Mucosa of descending colon (tissue), 3 donors: ENCODE results near the gene SLC27A2. TPM values are rescaled to one million over a fixed set of nuclear protein-coding genes. Genes with fewer than 3 reads are reported as not detected.

ENCODE experiments used
- ATAC-seq: fragments of 200-7000 bp; cut with Tn5 transposase; one replicate; pipeline ENCODE4 v1.9.1; 2020; ENCODE audit warnings: mild to moderate bottlenecking, moderate library complexity
- DNase-seq, 3 donors: peaks; one replicate each; pipeline ENCODE4 v3.0.0-alpha.2; 2020
- H3K36me3 ChIP-seq: fragments of 200-600 bp; one replicate; pipeline ENCODE4 v1.8.0; 2021; ENCODE audit warnings: low read depth, mild to moderate bottlenecking
- H3K4me1 ChIP-seq: fragments of 200-600 bp; one replicate; pipeline ENCODE4 v1.8.0; 2021; ENCODE audit warnings: low read depth, mild to moderate bottlenecking
- H3K4me3 ChIP-seq: fragments of 200-600 bp; one replicate; pipeline ENCODE4 v1.8.0; 2021; ENCODE audit warnings: mild to moderate bottlenecking
- H3K9me3 ChIP-seq: fragments of 200-600 bp; one replicate; pipeline ENCODE4 v1.8.0; 2021; ENCODE audit warnings: mild to moderate bottlenecking
- CTCF ChIP-seq: fragments of 200-600 bp; IDR thresholded peaks from one replicate; pipeline ENCODE4 v1.8.0; 2022; ENCODE audit warnings: antibody characterized with exemption, mild to moderate bottlenecking
- intact Hi-C, 2 donors: fragments of 100-400 bp; cut with DNase I in 1 of 2; cut with micrococcal nuclease in 1 of 2; formaldehyde crosslinking; loops; one replicate each; pipeline versions ENCODE4 v1.11.0 to v1.11.1; 2022; cut with DNase I, micrococcal nuclease
- total RNA-seq, 3 donors: library from RNA; stranded (reverse); fragmentation: NEBNext Ultra II Directional in 2 of 3; extraction: Animal tissue kit (Norgen Biotek cat#: 25700) in 2 of 3; gene quantifications; one replicate each; pipeline versions ENCODE4 v1.2.1 to v1.2.4, GENCODE V29; 2021 to 2023
- donor health status: DM: no; HTN: no; CAD: no; lungs with moderate emphysema.
- donor health status: DM: no; HTN: no; CAD: no.
- donor health status: DM: no; HTN: yes; CAD: no.

The SLC27A2 gene
- total RNA-seq, 3 donors from 2014 or later = 14.8 to 27.9 (median 27.8) TPM

GRCh38 chr15:50192926-50193620 lies 11.1 kb downstream of the SLC27A2 start:
- Histone ChIP-seq H3K9me3 (no peaks in the 10 kb centered on the region), H3K4me3 (no peak overlapping the region), H3K36me3 (no peaks in the 10 kb centered on the region), H3K4me1 (peaks cover 16% of the 10 kb centered on the region)
- no peak for DNase-seq
- no peak for TF ChIP-seq CTCF
- no peak for ATAC-seq
- intact Hi-C loops = no loop called here

- DNase-seq = no peak
- H3K4me3 ChIP-seq = no peak overlapping the region
- no peak for ATAC-seq
- no peaks in the 10 kb centered on the region for H3K9me3 ChIP-seq
- no peak for TF ChIP-seq CTCF
- intact Hi-C loops = no loop called here
- H3K4me1 ChIP-seq = peaks cover 3% of the 10 kb centered on the region
- no peaks in the 10 kb centered on the region for H3K36me3 ChIP-seq
Observed at GRCh38 chr15:50202003-50202402, 20.0 kb downstream of the SLC27A2 start.

- intact Hi-C loops = no loop called here
- Histone ChIP-seq H3K4me1 (peaks cover 5% of the 10 kb centered on the region), H3K36me3 (no peaks in the 10 kb centered on the region), H3K4me3 (no peak overlapping the region), H3K9me3 (no peaks in the 10 kb centered on the region)
- ATAC-seq (no peak), DNase-seq (no peak)
- TF ChIP-seq CTCF = no peak
Observed at GRCh38 chr15:50206020-50206419, 24.0 kb downstream of the SLC27A2 start.

- H3K4me1 ChIP-seq = peaks cover 5% of the 10 kb centered on the region
- DNase-seq = no peak
- no peak overlapping the region for H3K4me3 ChIP-seq
- intact Hi-C loops = no loop called here
- no peak for TF ChIP-seq CTCF
- H3K9me3 ChIP-seq = peaks cover 6% of the 10 kb centered on the region
- H3K36me3 ChIP-seq = no peaks in the 10 kb centered on the region
- no peak for ATAC-seq
Observed at GRCh38 chr15:50209809-50210208, 27.8 kb downstream of the SLC27A2 start.

- ATAC-seq (peak; percentile 92), DNase-seq (peak; percentile 90 to 93 (median 90))
- H3K4me3 ChIP-seq = no peak overlapping the region
- peaks cover 5% of the 10 kb centered on the region for H3K4me1 ChIP-seq
- intact Hi-C loops = no loop called here
- no peak for TF ChIP-seq CTCF
- H3K9me3 ChIP-seq = peaks cover 6% of the 10 kb centered on the region
- H3K36me3 ChIP-seq = no peaks in the 10 kb centered on the region
Observed at GRCh38 chr15:50210462-50211157, 28.6 kb downstream of the SLC27A2 start.
